ENCODE results near the gene TSPO. TPM values are rescaled to one million over a fixed set of nuclear protein-coding genes. Genes with fewer than 3 reads are reported as not detected.
A peak's percentile ranks its signal among the peaks of the same experiment; 100 is the strongest.
"Not testable (repeated sequence)": the region's sequence is repeated elsewhere in the genome, so short reads cannot be mapped to it uniquely, and the experiment has no call there.

Gene TSPO
- total RNA-seq = 130 TPM

DNA sequence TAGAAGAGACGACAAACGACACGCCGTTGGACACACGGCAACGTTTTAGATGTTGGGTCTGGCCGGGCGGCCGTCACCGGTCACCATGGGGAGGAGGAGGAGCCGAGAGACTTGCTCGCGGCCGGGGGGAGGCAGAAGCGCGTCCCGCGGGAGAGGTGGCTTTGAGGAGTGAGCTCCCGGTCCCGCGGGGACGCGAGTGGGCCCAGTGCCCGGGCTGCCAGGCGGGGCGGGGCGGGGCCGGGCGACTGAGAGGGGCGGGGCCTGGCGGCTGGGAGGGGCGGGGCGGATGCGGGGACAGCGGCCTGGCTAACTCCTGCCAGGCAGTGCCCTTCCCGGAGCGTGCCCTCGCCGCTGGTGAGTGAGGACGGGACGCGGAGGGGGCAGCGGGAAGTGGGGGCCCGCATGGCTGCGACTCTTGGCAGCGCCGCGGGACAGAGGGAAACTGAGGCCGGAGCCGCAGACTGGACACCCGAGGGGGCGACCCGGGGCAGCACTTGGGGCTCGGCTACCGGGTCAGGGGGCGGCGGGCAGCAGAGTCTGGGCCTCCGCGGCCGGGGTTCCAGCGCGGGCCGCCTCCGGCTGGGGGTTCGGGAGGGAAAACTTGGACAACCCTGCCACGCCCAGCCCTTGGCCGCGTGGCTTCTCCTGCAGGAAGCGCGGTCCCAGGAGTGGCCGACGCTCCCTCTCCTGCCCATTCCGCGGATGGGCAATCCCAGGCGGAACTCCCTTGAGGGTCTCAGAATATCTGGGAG, at the start of gene TSPO:
TSS of gene TSPO (plus strand) at position 309 of the 752 bp plus-strand sequence. CDS start 7,680 bp downstream, outside the sequence.
- peak; percentile 80 for DNase-seq (ENCODE audit: low spot score)

DNA sequence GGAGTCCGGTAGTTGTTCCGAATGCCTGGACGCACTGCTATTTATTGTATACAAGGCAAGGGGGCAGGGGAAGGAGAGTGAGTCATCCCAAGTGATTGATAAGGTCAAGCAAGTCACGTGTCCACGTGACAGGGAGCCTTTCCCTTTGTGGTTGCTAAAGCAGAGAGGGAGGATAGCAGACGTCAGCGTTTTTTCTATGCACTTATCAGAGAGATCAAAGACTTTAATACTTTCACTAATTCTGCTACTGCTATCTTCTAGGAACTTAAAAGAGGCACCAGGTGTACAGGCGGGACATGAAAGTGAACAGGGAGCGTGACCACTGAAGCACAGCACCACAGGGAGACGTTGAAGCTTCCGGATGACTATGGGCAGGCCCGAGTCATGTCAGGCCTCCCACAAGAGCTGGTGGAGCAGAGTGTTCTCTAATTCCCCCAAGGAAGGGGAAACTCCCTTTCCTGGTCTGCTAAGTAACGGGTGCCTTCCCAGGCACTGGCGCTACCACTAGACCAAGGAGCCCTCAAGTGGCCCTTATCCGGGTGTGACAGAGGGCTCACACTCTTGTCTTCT, 47.2 kb upstream of the TSPO start:
- not testable (repeated sequence) for DNase-seq (ENCODE audit: low spot score)

DNA sequence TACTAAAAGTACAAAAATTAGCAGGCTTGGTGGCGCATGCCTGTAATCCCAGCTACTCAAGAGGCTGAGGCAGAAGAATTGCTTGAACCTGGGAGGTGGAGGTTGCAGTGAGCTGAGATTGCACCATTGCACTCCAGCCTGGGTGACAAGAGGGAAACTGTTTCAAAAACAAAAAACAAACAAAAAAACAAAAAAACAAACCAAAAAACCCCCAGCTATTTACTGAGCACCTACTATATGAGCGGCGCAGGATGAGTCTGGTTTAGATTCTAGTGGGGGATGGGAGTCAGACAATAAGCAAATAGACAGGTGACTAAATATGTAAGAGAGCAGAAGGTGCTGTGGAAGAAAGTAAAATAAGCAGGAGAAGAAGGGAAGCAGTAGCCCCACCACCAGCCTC, 46.4 kb upstream of the TSPO start:
- DNase-seq (ENCODE audit: low spot score) = not testable (repeated sequence)

DNA sequence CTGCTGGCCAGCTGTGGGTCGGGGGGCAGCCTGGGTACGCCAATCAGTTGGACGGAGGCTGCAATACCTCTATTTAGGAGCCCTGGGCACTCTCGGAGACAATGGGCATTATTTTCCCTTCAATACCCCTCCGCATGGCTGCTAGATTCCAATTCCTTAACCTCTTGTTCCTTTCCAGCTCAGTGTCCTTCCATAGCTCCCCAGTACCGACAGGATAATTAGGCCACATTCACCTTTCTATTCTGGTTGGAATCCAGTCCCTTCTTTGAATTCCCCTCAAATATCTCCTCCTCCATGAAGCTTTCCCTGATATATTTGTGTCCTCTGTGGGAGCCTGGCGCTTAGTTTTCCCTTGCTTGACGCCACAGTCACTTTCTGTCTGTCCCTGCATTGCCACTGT, 45.1 kb upstream of the TSPO start:
- DNase-seq (ENCODE audit: low spot score) = no peak

DNA sequence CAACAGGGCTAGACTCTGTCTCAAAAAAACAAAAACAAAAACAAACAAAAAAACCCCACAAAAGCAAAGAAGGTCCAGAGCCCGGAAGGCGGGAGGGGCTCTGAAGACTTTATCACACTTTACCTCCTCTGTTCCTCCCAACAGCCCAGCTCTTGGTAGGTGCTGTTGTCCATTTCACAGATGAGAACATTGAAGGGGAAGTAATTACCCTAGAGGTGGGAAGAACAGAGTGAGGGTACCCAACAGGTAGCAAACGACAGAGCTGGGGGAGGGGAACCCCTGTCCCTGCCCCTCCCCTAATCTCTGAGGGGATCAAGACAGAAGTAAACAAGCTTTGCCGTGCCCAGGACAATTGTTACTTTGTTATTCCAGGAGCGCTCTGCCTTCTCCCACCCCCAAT, 41.8 kb upstream of the TSPO start:
- no peak for DNase-seq (ENCODE audit: low spot score)

DNA sequence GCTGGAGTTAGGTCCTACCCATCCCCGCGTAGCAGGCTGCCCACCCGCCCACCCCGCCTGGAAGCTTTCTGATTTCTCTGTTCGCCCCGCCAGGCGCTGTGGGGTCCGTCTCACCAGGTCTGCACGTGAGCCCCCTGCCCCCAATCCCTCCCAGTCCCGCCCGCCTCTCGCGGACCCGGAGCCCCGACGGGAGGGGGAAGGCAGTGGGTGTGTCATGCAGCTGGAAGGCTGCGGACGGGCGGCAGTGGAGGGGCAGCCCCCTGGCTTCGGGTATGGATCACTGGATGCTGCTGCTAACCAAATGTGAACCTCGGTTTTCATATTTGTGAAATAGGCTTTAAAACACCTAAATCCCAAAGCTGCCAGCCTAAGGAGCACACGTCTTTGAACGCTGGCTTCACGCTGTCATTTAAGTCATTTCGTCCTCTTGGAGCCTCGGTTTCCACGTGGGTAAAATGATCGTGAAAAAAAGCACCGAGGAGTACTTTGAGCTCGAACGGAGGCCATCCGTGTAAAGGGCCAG, 41.4 kb upstream of the TSPO start:
- DNase-seq (ENCODE audit: low spot score) = no peak

DNA sequence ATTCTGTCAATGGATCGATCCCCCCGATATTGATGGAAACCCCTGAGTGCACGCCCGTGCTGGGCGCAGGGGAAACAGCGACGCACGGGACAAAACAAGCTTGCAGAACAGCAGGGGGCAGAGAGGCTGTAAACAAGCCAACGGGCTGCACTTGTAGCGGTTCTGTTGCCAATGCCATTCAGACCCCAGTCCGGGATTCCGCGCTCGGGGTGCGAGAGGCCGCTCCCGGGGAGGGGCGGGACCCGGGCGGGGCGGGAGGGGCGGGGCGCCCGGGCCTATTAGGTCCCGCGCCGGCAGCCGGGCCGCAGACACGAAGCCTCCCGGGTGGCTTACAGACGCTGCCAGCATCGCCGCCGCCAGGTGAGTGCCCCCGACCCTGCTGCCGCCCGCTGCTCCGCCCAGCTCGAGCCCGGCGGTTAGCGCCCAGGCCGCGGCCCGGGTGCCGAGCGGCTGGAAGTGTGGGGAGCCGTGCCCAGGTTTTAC, 40.9 kb upstream of the TSPO start, which contains the start of gene BIK:
TSS of gene BIK (plus strand) at position 307 of the 483 bp plus-strand sequence. CDS start 13,273 bp downstream, outside the sequence.
- peak; percentile 58 for DNase-seq (ENCODE audit: low spot score)

DNA sequence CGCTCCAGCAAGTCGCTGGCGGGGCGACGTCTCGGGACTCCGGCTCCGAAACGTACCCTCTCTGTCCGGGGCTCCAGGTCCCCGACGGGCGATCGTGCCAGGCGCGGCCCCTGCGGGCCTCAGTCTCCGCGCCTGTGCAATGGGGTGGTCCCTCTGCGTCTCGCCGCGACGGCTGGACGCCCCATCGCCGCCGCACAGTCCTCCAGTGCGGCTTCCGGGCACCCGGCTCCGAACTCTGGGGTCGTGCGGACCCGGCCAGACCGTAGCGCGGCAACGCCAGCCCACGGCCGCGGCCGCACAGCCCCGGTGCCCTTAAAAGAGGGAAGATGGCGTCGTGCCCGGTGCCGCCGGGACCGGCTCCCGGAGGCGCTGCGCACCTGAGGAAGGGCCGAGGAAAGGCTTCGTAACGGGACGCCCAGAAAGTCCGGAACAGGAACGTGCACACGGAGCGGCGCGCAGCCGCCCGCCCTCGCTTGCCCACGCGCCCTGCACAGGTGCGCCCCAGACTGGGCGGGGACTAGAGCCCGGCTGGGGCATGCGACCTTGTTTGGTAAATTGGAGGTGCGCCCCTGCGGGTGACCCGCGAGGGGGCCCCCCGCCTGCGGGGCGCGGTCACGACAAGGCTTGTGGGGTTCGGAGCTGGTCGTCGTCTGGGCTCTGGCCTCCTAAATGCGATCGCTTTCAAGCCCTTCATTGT, 40.3 kb upstream of the TSPO start:
- peak; percentile 52 for DNase-seq (ENCODE audit: low spot score)

DNA sequence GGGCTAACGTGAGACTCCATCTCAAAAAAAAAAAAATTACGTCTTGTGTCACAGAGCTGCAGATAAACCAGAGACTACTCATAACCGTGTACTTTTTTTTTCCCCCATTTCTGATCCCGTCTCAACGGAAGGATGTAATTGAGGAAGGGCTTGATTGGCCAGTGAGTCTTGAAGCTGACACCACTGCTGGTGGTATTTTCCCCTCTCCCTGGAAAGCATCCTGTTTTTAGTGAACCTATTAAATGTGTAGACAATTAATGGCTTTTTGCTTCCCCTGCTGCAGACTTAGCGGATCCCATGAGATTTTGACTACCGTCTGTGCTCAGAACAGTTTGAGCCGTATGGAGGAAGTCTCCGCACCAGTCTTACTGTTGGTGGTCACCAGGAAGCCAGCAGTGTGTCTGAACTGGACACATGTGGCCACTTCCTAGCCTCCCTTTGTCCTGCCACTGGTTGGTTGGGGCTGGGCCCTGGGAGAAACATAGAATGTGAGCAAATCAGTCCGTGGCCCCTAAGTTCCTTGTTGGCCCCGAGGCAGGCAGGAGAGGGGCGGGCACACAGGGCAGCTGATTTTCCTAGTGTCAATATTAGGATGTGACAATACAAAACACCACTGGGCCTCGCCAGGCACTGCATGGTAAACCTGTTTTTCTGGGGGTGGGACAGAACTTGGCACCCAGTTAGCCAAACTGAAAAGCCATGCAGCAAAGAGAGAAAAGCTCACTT, 37.7 kb upstream of the TSPO start:
- DNase-seq (ENCODE audit: low spot score) = peak; percentile 70

DNA sequence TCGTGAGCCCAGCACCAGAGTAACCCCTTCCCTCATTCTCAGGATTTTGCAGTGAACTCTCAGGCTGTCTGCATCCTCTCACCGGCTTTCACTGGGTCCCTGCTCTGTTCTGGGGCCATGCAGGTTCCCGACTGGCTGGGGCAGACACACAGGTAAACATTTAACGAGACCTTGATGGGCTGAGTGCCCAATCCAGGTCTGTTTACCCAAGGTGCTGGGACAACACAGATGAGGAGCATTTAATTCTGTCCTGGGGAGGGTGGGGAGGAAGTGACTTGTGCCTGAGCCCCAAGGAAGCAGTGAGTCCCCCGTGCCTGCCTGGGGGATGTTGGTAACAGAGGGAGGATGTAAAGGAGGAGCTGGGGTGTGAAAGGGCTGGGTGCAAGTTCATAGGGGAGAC, 36.4 kb upstream of the TSPO start:
- peak; percentile 72 for DNase-seq (ENCODE audit: low spot score)

DNA sequence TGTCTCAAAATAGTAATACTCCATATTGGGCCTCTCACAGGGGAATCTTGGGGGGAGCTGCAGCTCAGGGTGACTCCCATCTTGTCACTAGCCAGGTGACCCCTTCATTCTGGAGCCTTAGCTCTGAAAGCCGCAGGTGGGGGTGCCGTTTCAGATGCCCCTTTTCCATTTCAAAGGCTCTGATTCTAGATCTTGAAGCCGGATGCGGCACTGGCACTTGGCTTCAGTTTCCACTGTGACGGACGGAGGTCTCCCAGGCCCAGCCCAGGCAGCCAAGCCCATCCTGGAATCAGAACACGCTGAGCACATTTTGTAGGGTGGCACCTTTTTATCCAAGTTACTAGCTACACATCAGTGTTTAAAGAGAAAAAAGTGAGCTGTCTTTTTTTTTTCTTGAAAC, 34.4 kb upstream of the TSPO start:
- no peak for DNase-seq (ENCODE audit: low spot score)

DNA sequence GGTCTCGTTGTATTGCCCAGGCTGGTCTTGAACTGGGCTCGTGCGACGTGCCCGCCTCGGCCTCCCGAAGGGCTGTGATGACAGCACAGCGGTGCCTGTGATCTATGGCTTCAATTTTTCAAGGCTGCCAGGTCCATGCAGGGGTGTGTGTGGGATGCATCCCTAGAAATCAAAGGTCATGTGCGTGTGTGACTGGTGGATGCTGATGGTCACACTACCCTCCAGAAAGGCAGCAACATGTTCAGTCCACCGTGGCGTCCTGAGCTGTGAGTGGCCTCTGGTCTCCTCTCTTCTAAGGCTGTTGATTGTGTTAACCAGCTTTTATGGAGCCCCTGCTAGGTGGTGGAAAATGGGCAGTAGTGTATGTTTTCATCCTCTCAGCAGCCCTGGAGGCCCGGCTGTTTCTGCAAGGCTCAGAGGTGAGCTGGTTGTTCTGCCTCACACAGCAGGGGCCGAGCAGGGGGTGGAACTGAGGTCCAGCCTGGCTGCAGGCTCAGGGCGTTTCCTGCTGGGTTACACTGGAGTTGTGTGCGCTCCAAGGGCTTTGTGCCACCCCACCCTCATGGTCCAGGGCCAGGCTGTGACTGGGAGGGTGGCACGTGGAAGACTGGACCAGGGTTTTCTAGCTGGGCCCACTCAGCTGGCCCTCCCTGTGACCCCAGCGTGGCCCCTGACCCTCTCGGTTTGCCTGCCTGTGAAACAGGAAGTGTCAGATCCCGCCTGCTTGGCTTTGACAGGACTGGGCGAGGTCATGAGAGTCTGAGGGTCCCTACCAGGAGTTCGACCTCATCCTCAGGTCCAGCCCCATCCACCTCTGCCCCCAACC, 33.1 kb upstream of the TSPO start:
- DNase-seq (ENCODE audit: low spot score) = no peak

DNA sequence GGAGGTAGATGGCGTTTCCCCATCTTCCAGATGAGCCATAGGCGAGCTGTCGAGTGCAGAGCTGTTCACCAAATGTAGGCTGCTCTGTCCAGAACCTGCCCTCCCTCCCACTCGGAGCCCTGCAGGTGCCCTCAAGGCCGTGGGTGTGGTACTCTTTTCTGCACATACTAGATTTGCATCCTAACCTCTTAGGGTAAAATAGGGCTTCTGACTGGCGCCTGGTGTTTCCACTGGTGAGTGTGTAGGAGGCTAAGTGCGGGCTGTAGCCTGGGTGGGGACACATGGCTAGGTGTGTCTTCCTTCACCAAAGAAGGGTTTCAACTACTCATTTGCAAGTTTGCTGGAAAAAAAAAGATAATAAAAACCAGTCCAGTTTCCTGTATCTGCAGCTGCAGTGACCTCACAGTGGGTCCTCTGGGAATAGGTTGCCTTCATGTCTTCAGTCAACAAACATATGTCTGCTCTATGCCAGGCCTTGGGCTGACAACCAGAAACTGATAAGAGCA, 32.4 kb upstream of the TSPO start:
- no peak for DNase-seq (ENCODE audit: low spot score)

DNA sequence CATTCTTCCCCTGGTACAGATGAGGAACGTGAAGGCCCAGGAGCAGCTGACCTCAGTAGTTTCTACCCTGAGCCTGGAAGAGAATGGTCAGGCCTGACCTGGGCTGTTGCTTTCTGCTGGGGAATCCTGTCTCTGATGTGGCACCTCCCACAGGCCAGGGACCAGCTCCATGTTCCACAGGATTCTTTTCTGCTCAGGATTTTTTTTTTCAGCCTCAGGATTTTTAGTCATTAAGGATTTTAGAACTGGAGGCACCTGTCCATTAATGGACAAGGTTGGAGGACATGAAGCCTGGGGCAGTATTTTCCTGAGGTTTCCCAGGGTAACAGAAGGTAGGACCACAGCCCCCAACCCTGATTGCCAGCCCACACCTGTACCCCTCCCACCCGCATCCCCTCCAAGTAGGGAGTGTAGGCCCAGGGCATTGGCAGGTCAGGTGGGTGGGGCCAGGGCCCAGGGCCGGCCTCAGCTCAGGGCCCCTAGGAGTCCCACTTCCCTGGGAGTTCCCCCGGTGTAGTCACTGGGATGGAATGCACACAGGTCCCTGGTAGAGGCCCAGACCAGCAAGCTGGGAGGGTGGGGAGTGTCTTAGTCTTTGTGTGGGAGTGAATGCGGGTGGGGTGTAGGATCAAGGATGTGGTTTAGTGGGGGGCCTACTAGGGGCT, 24.7 kb upstream of the TSPO start:
- peak; percentile 60 for DNase-seq (ENCODE audit: low spot score)

DNA sequence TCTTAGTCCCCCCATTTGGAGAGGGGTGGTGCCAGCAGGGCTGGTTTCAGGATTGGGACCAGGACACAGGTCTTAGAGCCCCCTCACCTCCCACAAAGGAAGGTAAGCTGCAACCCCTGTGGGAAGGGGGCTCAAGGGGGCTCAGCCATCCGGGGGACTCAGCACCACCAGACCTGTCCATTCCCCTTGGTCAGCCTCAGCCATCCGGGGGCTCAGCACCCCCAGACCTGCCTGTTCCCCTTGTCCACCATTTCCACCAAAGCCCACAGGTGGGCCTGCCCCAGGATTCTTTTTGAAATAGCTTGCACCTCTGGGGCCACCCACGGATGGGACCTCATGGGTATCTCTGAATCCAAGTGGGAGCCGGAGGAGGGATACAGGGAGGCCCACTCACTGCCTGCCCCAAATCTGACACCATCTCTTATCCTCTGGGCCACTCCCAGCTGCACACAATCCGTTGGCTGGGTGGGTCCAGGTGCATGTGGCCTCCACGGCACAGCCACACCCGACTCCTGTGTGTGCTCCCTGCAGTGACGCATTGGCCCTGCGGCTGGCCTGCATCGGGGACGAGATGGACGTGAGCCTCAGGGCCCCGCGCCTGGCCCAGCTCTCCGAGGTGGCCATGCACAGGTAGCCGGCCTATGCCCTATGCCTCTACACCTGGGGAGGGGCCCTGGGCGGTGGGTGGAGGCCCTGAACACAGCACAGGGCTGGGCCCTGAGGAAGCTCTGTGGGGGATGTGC, 24.0 kb upstream of the TSPO start:
- peak; percentile 59 for DNase-seq (ENCODE audit: low spot score)

DNA sequence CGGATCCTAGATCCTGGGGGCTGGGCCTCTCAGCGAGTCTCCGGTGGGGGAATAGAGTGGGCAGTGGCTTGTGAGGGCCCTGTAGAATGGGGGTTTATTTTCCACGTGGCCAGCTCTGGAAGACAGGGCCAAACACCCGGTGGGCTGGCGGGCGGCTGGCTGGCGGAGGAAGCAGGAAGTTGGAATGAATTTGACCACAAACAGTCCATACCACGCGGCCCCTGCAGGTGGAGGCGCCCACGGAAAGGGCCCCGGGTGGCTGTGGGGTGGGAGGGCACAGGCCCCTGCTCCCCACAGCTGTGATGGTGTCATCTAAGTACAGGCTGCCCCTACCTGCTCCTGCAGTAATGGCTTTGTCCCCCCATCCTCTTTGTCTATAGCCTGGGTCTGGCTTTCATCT, 23.2 kb upstream of the TSPO start:
- no peak for DNase-seq (ENCODE audit: low spot score)

DNA sequence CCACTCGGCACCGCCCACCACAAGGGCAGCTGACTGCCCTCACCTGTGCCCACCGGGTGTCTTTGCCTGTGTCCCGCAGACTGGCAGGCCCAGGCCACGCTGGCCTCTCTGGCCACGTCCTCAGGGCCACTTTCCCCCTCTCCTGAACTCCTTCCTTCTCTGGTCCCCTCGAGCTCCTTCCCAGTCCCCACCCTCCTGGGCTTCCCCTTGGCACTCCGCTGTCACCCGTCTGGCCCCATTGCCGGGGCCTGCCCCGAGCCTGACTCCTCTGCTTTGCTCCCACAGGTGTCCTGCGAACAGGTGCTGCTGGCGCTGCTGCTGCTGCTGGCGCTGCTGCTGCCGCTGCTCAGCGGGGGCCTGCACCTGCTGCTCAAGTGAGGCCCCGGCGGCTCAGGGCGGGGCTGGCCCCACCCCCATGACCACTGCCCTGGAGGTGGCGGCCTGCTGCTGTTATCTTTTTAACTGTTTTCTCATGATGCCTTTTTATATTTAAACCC, 22.4 kb upstream of the TSPO start:
- no peak for DNase-seq (ENCODE audit: low spot score)

DNA sequence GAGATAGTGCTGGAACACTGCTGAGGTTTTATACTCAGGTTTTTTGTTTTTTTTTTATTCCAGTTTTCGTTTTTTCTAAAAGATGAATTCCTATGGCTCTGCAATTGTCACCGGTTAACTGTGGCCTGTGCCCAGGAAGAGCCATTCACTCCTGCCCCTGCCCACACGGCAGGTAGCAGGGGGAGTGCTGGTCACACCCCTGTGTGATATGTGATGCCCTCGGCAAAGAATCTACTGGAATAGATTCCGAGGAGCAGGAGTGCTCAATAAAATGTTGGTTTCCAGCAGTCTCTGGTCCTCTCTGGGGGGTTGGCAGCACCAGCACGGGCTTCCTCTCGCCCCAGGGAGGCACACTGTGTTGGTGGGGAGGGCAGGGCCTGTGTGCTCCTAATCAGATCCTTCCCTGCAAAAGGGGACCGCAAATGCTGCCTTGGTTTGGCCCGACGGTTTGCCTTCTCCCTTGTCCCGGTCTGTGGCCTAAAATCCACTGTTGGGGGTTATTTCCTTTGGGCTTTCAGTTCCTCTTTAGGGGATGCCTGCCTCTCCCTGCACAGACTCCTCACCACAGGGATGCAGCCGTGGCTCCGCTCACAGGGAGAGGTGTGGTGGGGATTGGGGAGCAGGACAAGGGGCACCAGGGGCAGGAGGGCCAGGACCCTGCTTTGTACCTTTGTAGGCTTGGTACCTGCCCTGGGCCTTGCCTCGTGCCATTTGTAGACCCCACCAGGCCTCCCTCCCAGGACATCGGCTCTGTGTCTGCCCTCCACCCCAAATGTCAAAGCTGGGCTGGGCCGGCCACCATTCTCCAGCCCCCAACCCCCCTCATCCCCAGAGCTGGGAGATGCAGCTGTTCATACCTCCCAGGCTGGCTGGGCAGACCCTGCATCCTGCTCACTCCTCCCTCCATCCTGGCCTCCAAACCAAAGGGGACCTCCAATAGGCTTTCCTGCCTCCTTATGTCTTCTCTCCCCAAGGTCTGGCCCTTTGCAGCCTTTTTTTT, 21.6 kb upstream of the TSPO start:
- no peak for DNase-seq (ENCODE audit: low spot score)
